A204.1 (cell line): ENCODE data around the gene CAMKMT.

ENCODE experiments used
- FAIRE-seq: peaks from 2 replicates; lab custom pipeline; 2012; peaks lifted over from hg19 to GRCh38; lab: Jason Lieb, UNC

The CAMKMT gene

GRCh38 chr2:44802777-44803424 is 441.2 kb downstream of the CAMKMT start:
- FAIRE-seq, result no peak

- no peak for FAIRE-seq
Observed at GRCh38 chr2:44804406-44805265, 442.9 kb downstream of the CAMKMT start.

DNA sequence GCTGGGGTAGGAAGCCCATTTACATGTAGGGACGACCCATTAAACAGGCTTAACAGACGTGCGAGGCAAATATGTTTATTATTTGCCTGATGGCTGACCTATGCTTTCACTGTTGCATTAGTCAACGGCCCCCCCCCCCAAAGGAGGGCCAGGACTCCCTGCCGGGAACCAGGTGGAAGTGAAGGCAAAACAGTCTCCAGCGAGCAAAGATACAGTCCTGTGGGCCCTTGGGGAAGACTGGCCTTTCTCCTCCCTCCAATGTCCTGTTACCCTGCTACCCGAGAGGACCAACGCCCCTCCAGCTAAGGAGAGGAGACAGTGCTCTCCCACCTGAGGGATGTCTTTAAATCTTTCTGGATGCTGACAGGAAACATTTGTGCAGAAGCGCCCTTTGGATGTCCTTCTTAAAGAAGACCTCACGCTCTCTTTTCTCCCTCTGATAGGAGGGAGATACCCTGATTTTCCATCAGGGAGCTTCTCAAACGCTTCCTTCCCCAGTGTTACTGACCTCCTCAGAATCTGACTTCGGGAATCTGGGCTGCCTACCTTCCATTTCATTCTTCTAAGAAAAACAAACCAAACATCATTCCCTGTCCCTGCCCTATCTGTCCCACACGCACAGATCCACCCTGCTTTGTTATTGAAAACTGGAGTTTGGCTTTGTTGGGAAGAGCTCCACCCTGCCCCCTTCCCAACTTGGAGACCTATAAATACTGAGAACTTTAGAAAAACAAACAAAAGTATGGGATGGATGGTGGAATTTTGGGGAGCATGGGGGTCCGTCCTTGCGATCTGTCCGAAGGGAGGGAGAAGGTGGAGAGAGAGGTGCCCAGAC is 443.9 kb downstream of the CAMKMT start:
- FAIRE-seq, result no peak

DNA sequence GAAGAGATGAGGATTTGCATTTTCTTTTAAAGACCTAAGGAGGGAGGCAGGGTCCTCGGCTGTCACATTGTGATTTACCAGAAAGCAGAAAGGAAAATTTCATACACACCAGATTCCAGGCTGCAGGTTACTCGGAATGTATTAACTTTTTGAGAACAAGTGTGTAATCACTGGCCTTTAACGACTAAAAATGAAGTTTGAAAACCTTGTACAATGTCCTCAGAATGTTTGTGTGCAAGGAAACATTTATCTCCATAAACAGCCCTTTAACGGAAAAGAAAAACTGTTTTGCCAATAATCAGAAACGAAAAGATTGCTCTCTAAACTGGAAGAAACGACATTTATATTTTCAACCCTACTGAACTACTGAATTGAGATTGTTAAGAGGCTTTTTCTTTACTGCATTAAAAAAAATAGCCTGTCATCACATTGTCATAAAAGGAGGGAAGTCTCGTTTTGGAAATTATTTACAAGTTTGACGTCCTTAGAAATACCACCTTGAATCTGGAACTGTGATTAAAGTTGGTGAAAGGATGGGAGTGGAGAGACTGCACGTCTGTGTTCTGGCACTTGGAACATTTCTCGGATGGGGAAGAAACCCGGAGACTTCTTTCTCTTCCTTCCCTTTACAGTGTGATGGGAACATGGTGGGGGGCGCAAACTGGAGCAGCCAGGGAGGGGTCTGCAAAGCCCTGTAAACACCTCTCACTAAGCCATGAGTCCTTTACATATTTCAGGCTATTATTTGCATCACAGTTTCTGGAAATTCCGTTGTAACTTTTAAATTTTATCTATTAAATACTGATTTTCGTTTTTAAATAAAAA is 445.7 kb downstream of the CAMKMT start:
- FAIRE-seq, result no peak

DNA sequence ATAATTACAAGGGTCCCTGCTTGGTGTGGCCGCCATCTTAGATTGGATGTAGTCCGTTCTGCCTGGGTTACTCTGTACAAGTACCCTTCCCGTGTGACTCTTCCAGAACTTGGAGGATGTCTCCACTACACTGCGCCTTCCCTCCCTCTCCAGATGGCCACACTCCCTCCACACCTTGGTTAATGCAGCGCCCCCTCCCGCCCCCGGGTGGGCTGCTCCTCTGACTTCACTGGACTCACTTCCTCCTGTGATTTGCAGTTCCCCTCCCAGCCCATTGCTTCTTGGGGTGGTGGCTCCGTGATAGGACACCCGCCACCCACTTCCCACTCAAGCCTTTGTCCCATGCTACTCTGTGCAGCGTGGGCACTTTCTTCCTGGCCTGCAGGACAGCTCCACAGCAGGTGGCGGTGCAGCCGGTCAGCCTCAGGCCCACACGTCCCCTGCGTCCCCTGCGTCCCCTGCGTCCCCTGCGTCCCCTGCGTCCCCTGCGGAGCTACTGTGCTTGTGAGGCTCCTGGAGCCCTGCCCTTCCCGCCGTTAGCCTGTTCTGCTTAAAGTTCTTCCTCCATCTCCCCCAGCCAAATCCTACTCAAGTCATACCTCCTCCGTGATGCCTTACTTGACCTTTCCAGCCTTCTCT is 449.3 kb downstream of the CAMKMT start:
- no peak for FAIRE-seq

DNA sequence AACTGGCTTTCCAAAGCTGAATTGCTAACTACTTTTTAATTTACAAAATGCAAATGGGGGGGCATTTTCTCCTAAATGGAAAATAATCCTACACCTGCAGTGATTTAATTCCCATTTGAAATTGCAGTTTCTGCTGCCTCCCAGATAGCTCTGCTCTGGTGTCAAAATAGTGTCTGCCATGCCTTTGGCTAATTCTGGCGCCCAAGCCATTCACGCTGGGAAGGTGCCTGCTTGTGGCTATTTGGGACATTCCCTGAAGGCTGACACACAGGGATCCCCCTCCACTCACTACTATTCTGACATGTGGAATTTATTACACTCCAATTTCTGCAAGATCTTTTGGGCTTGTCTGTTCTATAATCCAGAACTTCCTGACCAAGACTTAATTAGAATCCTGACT is 451.4 kb downstream of the CAMKMT start:
- no peak for FAIRE-seq

DNA sequence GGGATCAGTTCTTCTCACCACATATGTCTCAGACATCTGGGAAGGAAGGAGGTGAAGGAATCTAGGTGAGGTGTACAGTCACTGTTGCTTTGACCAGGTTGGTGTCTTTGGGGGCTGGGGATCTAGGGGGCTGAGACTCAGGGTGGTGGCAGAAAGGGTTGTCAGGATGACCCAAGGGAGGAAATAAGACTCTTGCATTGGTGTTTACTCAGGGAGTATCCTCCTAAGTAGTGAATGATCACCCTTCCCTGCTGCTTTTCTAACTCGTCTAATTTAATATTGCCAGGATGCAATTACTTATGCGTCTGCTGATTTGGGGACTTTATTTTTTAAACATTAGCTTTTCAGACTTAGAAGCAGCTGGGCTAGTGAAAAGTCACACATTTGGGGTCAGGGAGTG is 451.9 kb downstream of the CAMKMT start:
- no peak for FAIRE-seq

DNA sequence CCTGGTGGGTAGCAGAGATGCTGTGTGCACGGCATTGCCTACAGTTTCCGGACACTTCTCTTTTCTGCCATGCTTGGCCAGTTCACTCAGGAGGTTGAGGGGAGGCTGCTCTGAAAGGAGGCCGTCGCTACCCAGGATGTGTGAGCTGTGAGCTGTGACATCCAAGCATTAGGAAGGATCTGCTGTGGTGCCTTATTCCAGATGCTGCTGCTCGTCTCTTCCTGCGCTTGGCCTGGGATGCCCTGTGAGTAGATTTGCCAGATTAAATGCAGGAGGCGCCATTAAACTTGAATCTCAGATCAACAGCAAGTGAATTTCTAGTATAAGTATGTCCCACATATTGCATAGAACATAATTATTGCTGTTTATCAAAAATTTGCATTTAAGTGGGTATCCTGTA is 455.5 kb downstream of the CAMKMT start:
- no peak for FAIRE-seq

DNA sequence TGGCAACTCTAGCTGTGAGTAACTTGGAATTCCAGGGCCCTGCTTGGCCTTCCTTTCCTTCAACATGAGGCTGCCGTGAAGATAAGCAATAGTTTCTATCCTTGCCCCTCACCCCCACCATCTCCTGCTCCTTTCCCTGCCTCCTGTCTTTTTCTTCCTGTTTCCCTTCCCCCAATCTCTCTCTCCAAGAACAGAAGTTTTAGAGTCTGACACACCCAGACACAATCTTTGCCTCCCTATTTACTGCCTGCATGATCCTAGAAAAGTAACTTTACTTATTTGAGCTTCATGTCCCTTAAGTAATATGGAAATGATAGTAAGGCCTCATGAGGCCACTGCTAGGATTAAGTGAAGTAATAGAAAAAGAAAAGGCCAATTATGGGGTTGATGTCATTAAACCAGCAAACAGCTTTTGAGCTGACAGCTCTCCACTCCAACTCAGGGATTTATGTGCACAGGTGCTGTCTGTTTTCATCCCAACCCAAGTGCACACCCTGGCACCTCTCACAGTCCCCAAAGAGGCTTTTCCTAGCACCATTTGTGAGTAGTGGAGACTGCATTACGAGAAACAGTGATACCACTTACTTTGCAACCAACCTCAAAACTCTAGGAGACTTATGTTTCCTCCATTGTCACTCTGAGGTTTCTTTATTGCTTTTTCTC is 456.1 kb downstream of the CAMKMT start:
- no peak for FAIRE-seq

DNA sequence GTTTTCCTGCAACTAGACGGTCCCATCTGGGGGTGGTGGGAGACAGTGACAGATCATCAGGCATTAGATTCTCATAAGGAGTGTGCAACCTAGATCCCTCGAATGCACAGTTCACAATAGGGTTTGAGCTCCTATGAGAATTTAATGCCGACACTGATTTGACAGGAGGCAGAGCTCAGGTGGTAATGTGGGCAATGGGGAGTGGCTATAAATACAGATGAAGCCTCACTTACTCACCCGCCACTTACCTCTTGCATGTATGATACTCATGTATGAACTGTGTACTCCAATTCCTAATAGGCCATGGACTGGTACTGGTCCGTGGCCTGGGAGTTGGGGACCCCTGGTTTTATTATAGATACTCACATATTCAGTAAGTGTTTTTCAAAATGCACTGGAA is 457.3 kb downstream of the CAMKMT start:
- FAIRE-seq, result no peak

DNA sequence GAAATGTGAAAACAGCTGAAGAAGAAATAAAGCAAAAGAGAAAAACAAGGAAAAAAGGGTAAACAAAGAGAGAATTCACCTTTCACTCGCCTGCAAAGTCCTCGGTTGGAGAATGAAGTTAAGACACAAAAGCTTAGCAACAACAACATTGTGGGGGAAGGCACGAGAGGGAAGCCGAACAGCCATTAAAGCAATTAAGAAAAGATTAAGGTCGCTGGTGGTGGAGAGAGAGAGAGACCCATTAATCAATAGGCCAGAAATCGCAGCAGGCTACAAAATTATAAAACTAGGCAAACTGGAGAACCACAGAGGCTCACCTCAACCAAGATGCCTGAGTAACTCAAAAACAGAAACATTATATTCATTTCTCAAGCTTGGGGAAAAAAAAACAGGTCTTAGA is 459.8 kb downstream of the CAMKMT start:
- no peak for FAIRE-seq

DNA sequence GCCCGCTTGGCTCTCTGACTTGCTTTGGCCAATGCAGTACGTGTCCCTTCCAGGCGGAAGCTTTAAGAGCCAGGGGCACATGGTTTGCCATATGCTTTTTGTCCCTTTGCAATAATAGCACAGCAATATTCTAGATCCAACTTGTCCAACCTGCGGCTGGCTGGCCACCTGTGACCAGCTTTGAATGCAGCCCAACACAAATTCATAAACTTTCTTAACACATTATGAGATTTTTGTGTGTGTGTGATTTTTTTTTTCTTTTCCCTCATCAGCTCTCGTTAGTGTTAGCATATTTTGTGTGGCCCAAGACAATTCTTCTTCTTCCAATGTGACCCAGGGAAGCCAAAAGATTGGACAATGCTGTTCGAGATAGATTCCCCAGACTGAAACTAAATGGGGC is 460.4 kb downstream of the CAMKMT start:
- FAIRE-seq, result no peak
